GM23338 (cell line): Measurements from ENCODE around the gene NUTF2. TPM values are rescaled to one million over a fixed set of nuclear protein-coding genes. Genes with fewer than 3 reads are reported as not detected.

ENCODE experiments used
- ATAC-seq: fragments of 200-7000 bp; cut with Tn5 transposase; 3 replicates; pipeline ENCODE4 v1.9.1; 2020
- DNase-seq: peaks from one replicate; pipeline ENCODE4 v3.0.0-alpha.2; 2015; ENCODE audit warnings: low spot score
- H2AFZ ChIP-seq: fragments of 200-600 bp; sonication (generic); 2 replicates; pipeline ENCODE4 v1.8.0; 2016; ENCODE audit warnings: antibody characterized with exemption, mild to moderate bottlenecking, moderate library complexity
- H3F3A ChIP-seq: fragments of 200-600 bp; sonication (generic); replicated peaks from 2 replicates; pipeline ENCODE4 v1.8.0; 2017; ENCODE audit warnings: antibody characterized with exemption, mixed run types, low read depth
- H3K27ac ChIP-seq: fragments of 200-600 bp; sonication (generic); 2 replicates; pipeline ENCODE4 v1.6.1; 2016; ENCODE audit warnings: low read depth
- H3K27me3 ChIP-seq: fragments of 200-600 bp; sonication (generic); 2 replicates; pipeline ENCODE4 v1.8.0; 2016; ENCODE audit warnings: mild to moderate bottlenecking, mixed run types, moderate library complexity; ENCODE audit not compliant: insufficient read depth
- H3K36me3 ChIP-seq: fragments of 200-600 bp; sonication (generic); 2 replicates; pipeline ENCODE4 v1.8.0; 2016; ENCODE audit warnings: mild to moderate bottlenecking; ENCODE audit not compliant: insufficient read depth
- H3K4me1 ChIP-seq: fragments of 200-600 bp; sonication (generic); 2 replicates; pipeline ENCODE4 v1.8.0; 2016; ENCODE audit warnings: mild to moderate bottlenecking, moderate library complexity; ENCODE audit not compliant: insufficient read depth
- H3K4me2 ChIP-seq: fragments of 200-600 bp; sonication (generic); 2 replicates; pipeline ENCODE4 v1.7.1; 2017; ENCODE audit warnings: mixed run types
- H3K4me3 ChIP-seq: fragments of 200-600 bp; sonication (generic); 2 replicates; pipeline ENCODE4 v1.6.1; 2016; ENCODE audit warnings: mixed run types
- H3K79me2 ChIP-seq: fragments of 200-600 bp; sonication (generic); replicated peaks from 2 replicates; pipeline ENCODE4 v1.8.0; 2017; ENCODE audit warnings: mild to moderate bottlenecking; ENCODE audit not compliant: insufficient read depth
- H3K9me2 ChIP-seq: fragments of 200-600 bp; sonication (generic); 2 replicates; pipeline ENCODE4 v1.8.0; 2017; ENCODE audit not compliant: insufficient read depth
- H4K20me1 ChIP-seq: fragments of 200-600 bp; sonication (generic); replicated peaks from 2 replicates; pipeline ENCODE4 v1.8.0; 2017; ENCODE audit warnings: mild to moderate bottlenecking; ENCODE audit not compliant: insufficient read depth
- H3K27ac Mint-ChIP-seq: 2 replicates; pipeline ENCODE4 v1.8.0; 2020; ENCODE audit warnings: inconsistent platforms, mild to moderate bottlenecking, moderate library complexity, mixed read lengths
- H3K27me3 Mint-ChIP-seq: 3 replicates; pipeline ENCODE4 v1.8.0; 2022; ENCODE audit warnings: low read depth, mild to moderate bottlenecking, moderate library complexity, mixed read lengths, inconsistent platforms; ENCODE audit not compliant: insufficient read depth, poor library complexity
- H3K36me3 Mint-ChIP-seq: 3 replicates; pipeline ENCODE4 v1.8.0; 2021; ENCODE audit warnings: low read depth, mild to moderate bottlenecking, inconsistent platforms, moderate library complexity, mixed read lengths
- H3K4me1 Mint-ChIP-seq: 3 replicates; pipeline ENCODE4 v1.8.0; 2020; ENCODE audit warnings: mild to moderate bottlenecking, inconsistent platforms, mixed read lengths
- H3K4me3 Mint-ChIP-seq: 3 replicates; pipeline ENCODE4 v1.8.0; 2021; ENCODE audit warnings: moderate library complexity, mild to moderate bottlenecking, inconsistent platforms, mixed read lengths
- H3K9me3 Mint-ChIP-seq: 3 replicates; pipeline ENCODE4 v1.8.0; 2020; ENCODE audit warnings: moderate library complexity, mild to moderate bottlenecking, inconsistent platforms, mixed read lengths
- NANOG ChIP-seq: IDR thresholded peaks from 2 replicates; pipeline ENCODE4 v1.6.1; 2016; ENCODE audit warnings: antibody characterized with exemption, borderline replicate concordance
- POLR2AphosphoS5 ChIP-seq: IDR thresholded peaks from 2 replicates; pipeline ENCODE4 v1.6.1; 2016; ENCODE audit warnings: antibody characterized with exemption, low read depth
- ZNF462 ChIP-seq: fragments of 250-450 bp; sonication (Bioruptor Pico); IDR thresholded peaks from 2 replicates; pipeline ENCODE4 v1.5.0; 2020; ENCODE audit warnings: mild to moderate bottlenecking, moderate library complexity
- polyA plus RNA-seq: library from polyadenylated mRNA; unstranded; fragments of >200 nt; fragmentation: Nextera tagmentation; extraction: Ambion mirVana; gene quantifications from 2 replicates; pipeline ENCODE4 v1.2.1, GENCODE V29; 2016
- total RNA-seq: library from RNA; depleted of rRNA; stranded (reverse); fragments of >200 nt; shearing (Covaris generic); gene quantifications from 2 replicates; pipeline ENCODE4 v1.2.3, GENCODE V29; 2014
- TF ChIP-seq, protein P1 (sequence below), 2 experiments: fragments of 200-600 bp in 1 of 2; sonication (generic) in 1 of 2; conservative IDR thresholded peaks; 2 replicates each; pipeline versions ENCODE4 v1.5.1 to v1.6.1; 2016 to 2017; ENCODE audit warnings: antibody characterized with exemption in 2 of 2, low read depth in 2 of 2, mild to moderate bottlenecking in 2 of 2, moderate library complexity in 1 of 2

Gene NUTF2
- total and polyA plus RNA-seq, 2 experiments from 2014 or later = 321 to 391 TPM

DNA sequence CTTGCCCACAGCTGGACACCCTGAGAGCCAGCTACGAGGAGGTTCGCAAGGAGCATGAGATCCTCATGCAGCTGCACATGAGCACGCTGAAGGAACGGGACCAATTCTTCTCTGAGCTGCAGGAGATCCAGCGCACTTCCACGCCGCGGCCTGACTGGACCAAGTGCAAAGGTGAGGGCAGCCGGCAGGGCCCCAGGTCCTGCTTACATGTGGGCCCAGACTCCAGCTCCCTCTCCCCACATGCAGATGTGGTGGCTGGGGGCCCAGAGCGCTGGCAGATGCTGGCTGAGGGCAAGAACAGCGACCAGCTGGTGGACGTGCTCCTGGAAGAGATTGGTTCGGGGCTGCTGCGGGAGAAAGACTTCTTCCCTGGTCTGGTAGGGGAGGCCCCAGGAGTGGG is 20.8 kb upstream of the NUTF2 start (continued):
- TF ChIP-seq ZNF462 (CRISPR knock-in tag) (no peak), NANOG (no peak), POLR2AphosphoS5 (no peak)
- TF ChIP-seq, protein P1, sequence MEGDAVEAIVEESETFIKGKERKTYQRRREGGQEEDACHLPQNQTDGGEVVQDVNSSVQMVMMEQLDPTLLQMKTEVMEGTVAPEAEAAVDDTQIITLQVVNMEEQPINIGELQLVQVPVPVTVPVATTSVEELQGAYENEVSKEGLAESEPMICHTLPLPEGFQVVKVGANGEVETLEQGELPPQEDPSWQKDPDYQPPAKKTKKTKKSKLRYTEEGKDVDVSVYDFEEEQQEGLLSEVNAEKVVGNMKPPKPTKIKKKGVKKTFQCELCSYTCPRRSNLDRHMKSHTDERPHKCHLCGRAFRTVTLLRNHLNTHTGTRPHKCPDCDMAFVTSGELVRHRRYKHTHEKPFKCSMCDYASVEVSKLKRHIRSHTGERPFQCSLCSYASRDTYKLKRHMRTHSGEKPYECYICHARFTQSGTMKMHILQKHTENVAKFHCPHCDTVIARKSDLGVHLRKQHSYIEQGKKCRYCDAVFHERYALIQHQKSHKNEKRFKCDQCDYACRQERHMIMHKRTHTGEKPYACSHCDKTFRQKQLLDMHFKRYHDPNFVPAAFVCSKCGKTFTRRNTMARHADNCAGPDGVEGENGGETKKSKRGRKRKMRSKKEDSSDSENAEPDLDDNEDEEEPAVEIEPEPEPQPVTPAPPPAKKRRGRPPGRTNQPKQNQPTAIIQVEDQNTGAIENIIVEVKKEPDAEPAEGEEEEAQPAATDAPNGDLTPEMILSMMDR (conservative IDR thresholded peaks at IDR 0.05; ENCODE audit: low read depth in 2 of 2) = no peak

DNA sequence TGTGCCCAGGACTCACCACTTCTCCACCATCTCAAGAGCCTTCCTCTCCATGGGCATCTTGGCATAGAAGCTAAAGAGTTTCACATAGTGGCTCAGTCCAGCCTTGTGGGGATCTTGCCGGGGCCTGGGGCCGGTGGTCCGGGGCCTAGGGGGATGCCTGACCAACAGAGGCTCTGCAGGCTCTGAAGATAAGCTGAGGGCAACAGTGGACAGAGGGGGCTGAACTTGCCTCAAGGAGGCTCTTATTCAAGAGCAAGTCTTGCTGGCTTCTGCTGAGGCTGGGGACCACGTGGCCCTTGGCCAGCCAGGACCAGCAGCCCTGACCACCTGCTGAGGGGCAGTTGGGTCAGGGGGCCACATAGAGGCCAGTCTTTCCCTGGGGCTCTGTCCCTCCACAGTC is 18.1 kb upstream of the NUTF2 start:
- 0 out of 2 replicates have a peak, but pooled peaks cover 3% of the 10 kb centered on the region for H4K20me1 ChIP-seq
- 0 out of 2 replicates have a peak, but pooled peaks cover 3% of the 10 kb centered on the region for H3K4me1 ChIP-seq
- Mint-ChIP-seq H3K36me3 (peaks cover 39% of the 10 kb centered on the region), H3K4me1 (peaks cover 22% of the 10 kb centered on the region), H3K27ac (no peak overlapping the region), H3K27me3 (peaks cover 13% of the 10 kb centered on the region), H3K9me3 (no peaks in the 10 kb centered on the region), H3K4me3 (no peak overlapping the region)
- H2AFZ ChIP-seq = no peak overlapping the region
- no peaks in the 10 kb centered on the region for H3F3A ChIP-seq
- H3K27ac ChIP-seq = no peak overlapping the region
- ATAC-seq = no peak
- no peaks in the 10 kb centered on the region for H3K9me2 ChIP-seq
- H3K27me3 ChIP-seq = no peaks in the 10 kb centered on the region
- H3K79me2 ChIP-seq = no peaks in the 10 kb centered on the region; the same call in 1 of the 2 replicates
- H3K4me3 ChIP-seq = no peak overlapping the region
- TF ChIP-seq ZNF462 (CRISPR knock-in tag) = no peak
- no peak for DNase-seq
- H3K4me2 ChIP-seq = no peak overlapping the region
- H3K36me3 ChIP-seq = no peaks in the 10 kb centered on the region; the same call in 1 of the 2 replicates
